Measurements from ENCODE around the gene C17orf113.

DNA sequence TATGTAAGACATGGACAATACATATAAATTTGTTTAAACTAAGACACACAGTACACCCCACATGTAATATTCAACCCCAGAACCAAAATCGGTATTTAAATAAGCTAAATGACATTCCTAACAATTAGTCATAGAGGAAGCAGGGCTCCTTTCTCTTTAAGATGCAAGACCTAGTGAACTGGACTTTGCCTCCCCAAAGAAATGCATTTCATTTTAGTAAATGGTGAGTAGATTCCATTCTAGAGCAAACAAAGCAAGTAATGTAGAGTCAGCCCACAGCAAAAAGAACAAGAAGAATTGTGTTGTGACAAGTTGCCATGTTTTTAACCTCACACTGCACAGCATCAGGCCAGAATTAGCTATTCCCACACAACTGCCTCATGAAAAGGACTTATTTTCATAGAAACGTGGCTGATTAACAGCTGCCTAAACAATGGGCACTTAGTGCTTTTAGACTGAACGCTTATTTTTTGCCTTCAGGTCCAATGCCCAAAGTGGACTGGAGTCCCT, 47.6 kb downstream of the C17orf113 start:
- TF ChIP-seq, protein P1, sequence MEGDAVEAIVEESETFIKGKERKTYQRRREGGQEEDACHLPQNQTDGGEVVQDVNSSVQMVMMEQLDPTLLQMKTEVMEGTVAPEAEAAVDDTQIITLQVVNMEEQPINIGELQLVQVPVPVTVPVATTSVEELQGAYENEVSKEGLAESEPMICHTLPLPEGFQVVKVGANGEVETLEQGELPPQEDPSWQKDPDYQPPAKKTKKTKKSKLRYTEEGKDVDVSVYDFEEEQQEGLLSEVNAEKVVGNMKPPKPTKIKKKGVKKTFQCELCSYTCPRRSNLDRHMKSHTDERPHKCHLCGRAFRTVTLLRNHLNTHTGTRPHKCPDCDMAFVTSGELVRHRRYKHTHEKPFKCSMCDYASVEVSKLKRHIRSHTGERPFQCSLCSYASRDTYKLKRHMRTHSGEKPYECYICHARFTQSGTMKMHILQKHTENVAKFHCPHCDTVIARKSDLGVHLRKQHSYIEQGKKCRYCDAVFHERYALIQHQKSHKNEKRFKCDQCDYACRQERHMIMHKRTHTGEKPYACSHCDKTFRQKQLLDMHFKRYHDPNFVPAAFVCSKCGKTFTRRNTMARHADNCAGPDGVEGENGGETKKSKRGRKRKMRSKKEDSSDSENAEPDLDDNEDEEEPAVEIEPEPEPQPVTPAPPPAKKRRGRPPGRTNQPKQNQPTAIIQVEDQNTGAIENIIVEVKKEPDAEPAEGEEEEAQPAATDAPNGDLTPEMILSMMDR (IDR thresholded peaks at IDR 0.05; ENCODE audit: low read depth, low read length, missing input control), result no peak
- TF ChIP-seq, protein P2, sequence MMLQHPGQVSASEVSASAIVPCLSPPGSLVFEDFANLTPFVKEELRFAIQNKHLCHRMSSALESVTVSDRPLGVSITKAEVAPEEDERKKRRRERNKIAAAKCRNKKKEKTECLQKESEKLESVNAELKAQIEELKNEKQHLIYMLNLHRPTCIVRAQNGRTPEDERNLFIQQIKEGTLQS (IDR thresholded peaks at IDR 0.05), result no peak
- TF ChIP-seq RAD21 (IDR thresholded peaks at IDR 0.05) (no peak), TAF1 (conservative IDR thresholded peaks at IDR 0.05) (no peak), GABPA (IDR thresholded peaks at IDR 0.05 in 1 of 2, conservative IDR thresholded peaks at IDR 0.05 in 1 of 2) (no peak), EGR1 (IDR thresholded peaks at IDR 0.05; ENCODE audit: low read depth in 2 of 2) (no peak), YY1 (IDR thresholded peaks at IDR 0.05) (no peak), FOXA1 (IDR thresholded peaks at IDR 0.05) (no peak), JUND (IDR thresholded peaks at IDR 0.05) (no peak)
- TF ChIP-seq, protein P3, sequence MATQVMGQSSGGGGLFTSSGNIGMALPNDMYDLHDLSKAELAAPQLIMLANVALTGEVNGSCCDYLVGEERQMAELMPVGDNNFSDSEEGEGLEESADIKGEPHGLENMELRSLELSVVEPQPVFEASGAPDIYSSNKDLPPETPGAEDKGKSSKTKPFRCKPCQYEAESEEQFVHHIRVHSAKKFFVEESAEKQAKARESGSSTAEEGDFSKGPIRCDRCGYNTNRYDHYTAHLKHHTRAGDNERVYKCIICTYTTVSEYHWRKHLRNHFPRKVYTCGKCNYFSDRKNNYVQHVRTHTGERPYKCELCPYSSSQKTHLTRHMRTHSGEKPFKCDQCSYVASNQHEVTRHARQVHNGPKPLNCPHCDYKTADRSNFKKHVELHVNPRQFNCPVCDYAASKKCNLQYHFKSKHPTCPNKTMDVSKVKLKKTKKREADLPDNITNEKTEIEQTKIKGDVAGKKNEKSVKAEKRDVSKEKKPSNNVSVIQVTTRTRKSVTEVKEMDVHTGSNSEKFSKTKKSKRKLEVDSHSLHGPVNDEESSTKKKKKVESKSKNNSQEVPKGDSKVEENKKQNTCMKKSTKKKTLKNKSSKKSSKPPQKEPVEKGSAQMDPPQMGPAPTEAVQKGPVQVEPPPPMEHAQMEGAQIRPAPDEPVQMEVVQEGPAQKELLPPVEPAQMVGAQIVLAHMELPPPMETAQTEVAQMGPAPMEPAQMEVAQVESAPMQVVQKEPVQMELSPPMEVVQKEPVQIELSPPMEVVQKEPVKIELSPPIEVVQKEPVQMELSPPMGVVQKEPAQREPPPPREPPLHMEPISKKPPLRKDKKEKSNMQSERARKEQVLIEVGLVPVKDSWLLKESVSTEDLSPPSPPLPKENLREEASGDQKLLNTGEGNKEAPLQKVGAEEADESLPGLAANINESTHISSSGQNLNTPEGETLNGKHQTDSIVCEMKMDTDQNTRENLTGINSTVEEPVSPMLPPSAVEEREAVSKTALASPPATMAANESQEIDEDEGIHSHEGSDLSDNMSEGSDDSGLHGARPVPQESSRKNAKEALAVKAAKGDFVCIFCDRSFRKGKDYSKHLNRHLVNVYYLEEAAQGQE (IDR thresholded peaks at IDR 0.05), result no peak
- TF ChIP-seq, protein P4, sequence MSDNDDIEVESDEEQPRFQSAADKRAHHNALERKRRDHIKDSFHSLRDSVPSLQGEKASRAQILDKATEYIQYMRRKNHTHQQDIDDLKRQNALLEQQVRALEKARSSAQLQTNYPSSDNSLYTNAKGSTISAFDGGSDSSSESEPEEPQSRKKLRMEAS (IDR thresholded peaks at IDR 0.05), result no peak
- TF ChIP-seq, protein P5, sequence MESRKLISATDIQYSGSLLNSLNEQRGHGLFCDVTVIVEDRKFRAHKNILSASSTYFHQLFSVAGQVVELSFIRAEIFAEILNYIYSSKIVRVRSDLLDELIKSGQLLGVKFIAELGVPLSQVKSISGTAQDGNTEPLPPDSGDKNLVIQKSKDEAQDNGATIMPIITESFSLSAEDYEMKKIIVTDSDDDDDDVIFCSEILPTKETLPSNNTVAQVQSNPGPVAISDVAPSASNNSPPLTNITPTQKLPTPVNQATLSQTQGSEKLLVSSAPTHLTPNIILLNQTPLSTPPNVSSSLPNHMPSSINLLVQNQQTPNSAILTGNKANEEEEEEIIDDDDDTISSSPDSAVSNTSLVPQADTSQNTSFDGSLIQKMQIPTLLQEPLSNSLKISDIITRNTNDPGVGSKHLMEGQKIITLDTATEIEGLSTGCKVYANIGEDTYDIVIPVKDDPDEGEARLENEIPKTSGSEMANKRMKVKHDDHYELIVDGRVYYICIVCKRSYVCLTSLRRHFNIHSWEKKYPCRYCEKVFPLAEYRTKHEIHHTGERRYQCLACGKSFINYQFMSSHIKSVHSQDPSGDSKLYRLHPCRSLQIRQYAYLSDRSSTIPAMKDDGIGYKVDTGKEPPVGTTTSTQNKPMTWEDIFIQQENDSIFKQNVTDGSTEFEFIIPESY (IDR thresholded peaks at IDR 0.05), result no peak

All from liver (tissue), 3 donors.